DMS53 treated with DMSO at 0.1 percent for 48 hours (cell line): Measurements from ENCODE around the gene FAM171A1.
"Not testable (repeated sequence)": the region's sequence is repeated elsewhere in the genome, so short reads cannot be mapped to it uniquely, and the experiment has no call there.

Experiments used
- DNase-seq: peaks from one replicate; lab custom pipeline; 2025; ENCODE audit not compliant: unreplicated experiment; lab: John Stamatoyannopoulos, UW

Gene FAM171A1

GRCh38 chr10:15370856-15371701 is at the start of gene FAM171A1:
TSS of gene FAM171A1 (minus strand) at chr10:15371289. CDS start at chr10:15371052, 237 bp downstream.
- DNase-seq, result no peak

- no peak for DNase-seq
Observed at GRCh38 chr10:15420858-15421257, 49.8 kb upstream of the FAM171A1 start.

DNA sequence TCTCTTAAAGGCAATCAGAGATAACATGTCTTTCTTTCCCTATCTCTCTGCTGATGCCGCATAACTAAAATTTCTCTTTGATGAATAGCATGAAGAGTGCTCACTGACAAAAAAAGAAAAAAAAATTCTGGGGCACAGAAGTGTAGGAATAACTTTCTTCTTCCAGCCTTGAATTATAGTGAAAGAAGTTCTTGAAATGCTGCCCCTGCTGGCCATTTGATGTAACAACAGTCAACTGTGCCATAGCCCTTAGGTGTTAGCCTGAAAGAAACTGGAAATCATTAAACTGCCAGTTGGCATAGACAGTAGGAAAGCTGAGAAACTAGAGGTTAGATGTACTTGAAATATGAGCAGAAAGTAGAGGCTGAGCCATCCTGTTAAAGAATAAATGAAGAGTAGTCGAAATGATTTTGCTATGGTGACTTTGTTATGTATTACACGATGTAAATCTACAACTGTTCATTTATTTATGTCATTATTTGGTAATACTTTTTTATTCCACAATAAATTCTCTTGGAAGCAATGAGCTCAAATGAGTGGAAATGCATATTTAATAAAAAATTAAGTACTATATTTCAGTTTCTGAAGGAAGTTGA is 48.3 kb upstream of the FAM171A1 start:
- peak; percentile 23 for DNase-seq

- DNase-seq, result no peak
Observed at GRCh38 chr10:15416034-15416433, 44.9 kb upstream of the FAM171A1 start.

DNA sequence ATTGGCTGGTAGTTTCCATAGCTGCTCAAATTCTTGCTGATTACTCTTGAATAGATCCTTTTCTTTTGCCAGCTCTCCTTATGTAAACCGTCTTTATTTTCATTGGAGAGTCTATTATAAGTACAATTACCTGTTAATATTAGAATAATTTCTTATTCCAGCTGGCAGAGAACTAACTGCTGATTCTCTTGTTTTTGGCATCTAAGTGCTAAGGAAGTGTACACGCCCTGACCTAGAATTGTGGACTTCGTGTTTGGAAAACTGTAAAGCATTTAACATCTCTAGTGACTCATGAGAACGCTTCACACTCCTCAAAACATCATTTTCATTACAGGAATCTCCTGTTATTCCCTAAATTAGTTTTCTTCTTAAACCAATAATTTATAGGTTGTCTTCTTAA is 39.9 kb upstream of the FAM171A1 start:
- DNase-seq, result no peak

- DNase-seq, result not testable (repeated sequence)
Observed at GRCh38 chr10:15409350-15409749, 38.3 kb upstream of the FAM171A1 start.

GRCh38 chr10:15408557-15408956 is 37.5 kb upstream of the FAM171A1 start:
- DNase-seq, result no peak

- no peak for DNase-seq
Observed at GRCh38 chr10:15405319-15405718, 34.2 kb upstream of the FAM171A1 start.

DNA sequence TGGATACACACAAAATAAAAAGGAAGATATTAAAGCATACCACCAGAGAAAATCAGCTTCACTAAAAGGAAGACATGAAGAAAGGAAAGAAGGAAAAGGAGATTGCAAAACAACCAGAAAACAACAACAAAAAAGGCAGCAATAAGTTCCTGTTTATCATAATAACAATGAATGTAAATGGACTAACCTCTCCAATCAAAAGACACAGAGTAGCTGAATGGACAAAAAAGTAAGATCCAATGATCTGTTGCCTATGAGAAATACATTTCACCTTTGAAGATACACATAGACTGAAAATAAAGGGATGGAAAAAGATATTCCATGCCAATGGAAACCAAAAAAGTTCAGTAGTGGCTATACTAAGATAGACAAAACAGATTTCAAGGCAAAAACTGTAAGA is 30.3 kb upstream of the FAM171A1 start:
- no peak for DNase-seq

GRCh38 chr10:15400461-15400860 is 29.4 kb upstream of the FAM171A1 start:
- DNase-seq, result not testable (repeated sequence)

GRCh38 chr10:15399060-15399661 is 28.1 kb upstream of the FAM171A1 start:
- no peak for DNase-seq

DNA sequence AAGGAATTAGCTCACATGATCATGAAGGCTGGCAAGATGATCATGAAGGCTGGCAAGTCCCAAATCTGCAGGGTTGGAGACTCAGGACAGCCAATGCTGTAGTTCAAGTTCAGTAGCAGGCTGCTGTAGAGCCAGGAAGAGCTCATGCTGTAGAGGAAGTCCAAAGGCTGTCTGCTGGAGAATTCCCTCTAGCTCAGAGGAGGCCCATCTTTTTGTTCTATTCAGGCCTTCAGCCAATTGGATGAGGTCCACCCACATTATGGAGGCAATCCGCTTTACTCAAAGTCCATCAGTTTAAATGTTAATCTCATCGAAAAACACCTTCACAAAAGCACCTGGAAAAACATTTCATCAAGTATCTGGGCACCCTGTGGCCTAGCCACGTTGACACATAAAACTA is 24.8 kb upstream of the FAM171A1 start:
- no peak for DNase-seq

DNA sequence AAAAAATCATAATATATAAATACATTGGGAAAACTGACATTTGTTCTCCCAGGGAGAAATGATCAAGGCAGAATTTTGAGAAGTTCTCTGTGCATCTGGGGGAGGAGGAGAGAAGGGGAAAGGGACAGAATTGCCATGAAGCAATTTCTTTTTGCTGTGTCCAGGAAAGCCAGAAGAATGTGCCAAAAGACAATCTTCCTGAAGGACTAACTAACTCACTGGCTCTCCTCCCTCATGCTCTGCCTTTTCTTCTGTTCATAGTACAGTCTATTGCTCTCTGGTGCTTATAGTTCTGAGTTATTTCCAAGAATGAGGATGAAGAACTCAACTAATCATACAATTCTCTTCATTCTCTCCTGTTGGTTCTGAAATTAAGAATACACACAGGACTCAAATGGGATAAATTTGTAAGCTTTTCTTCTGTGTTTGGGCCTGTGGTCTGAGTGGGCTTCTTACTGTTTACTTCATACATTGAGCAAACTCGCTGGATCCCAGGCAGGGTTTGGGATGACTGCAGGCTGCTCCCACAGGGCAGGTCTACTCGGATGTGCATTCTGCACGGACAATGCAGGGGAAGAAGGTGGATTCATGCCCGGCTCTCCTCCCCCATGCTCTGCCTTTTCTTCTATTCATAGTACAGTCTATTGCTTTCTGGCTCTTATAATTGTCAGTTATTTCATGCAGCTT is 22.2 kb upstream of the FAM171A1 start:
- DNase-seq, result no peak

DNA sequence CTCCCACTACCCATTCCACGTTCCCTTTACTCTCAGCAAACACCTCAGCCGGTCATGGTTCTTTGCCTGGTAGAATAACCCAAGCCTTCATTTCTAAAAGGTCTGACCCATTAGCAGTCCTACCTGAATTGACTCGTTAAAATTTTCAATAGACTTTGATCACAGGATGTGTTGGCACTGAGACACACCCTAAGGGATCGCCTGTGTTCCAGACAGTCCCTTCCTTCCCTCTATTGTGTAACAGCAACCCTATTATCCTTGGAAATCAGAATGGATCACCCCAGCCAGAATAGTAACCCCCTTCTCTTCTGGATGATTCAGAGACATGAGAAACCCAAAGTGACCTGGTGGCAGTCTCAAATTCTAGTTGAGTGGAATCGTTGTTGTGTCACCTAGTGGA is 20.4 kb upstream of the FAM171A1 start:
- no peak for DNase-seq

DNA sequence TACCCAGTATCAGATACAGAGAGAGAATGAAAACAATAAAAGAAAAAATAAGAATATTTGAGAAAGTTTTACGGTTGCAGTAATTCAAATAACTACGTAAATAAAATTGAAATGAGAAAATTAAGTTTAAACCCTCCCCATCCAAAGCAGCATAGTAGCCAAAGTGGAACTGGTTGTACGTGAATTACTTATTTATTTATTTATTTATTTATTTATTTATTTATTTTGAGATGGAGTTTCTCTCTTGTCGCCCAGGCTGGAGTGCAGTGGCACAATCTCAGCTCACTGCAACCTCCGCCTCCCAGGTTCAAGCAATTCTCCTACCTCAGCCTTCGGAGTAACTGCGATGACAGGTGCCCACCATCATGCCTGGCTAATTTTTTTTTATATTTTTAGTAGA is 17.1 kb upstream of the FAM171A1 start:
- DNase-seq, result not testable (repeated sequence)

- DNase-seq, result no peak
Observed at GRCh38 chr10:15387021-15387420, 15.9 kb upstream of the FAM171A1 start.

DNA sequence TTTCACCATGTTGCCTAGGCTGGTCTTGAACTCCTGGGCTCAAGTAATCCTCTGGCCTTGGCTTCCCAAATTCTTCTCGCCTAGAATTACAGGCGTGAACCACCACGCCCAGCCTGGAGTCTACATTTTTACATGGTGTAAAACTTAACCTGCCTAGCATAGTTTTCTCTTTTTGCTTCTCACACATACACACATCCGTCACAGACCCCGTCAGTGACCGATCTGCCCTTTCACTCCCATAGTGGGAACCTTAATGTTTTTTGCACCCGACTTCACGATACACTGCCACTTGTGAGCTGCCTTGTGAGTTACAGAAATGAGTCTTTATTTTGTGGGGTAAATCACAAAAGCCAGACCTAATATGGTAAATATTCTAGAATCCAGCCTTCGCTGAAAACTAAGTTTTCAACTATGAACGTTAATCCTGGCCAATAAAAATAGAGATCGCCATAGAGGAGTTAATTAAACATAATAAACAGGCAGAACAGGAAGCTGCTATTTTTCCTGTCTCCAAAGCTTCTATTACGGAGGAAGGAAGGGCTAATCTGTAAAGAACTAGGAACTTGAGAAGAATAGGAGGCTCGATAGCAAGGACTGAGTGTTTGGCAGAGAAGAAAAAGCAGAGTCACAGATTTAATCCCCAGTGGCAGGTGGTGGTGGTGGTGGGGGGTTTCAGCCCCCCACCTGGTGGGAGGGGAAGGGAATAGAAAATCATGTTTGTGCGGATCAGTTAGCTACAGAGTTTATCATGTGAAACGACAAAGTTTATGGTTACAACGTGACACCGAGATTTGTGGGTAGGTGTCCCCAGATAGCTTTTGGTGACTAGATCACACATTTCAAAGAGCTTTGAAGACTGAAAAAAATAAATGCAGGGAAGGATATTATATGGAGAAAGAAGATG is 14.7 kb upstream of the FAM171A1 start:
- DNase-seq, result no peak

DNA sequence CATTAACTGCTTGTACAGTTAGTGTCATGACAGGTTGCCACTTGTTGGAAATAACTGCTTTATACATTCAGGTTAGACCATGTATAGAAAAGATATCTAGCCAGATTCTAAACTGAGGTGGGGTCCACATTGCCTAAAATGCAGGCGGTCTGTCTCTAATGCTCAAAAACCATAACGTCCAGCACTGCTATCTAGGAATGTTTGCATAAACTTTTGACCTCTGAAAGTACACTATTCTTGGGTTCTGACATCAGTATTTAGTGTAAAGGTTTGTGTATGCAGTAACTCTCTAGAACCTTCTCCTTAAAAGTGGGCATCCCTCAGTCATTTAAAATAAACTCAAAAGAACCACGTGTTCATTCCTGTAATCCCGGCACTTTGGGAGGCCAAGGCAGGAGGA is 10.3 kb upstream of the FAM171A1 start:
- DNase-seq, result no peak

DNA sequence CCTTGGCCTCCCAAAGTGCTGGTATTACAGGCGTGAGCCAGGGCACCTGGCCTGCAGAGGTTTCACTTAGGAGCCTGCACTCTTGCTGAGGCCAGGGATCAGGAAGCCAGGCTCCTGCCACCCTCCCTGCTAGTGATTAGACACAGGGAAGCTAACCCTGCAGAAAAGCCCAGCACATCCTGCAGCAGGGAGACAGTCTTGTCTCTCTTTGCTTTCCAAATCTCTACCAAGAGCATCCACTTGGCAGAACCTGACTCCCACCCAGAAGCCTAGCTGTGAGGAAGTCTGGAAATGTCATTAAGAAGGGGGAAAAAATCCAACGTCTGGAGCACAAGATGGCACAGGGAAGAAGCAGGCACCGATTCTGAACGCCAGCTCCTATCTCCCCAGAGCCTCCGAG is 8.0 kb upstream of the FAM171A1 start:
- no peak for DNase-seq

- DNase-seq, result no peak
Observed at GRCh38 chr10:15378569-15378968, 7.5 kb upstream of the FAM171A1 start.

DNA sequence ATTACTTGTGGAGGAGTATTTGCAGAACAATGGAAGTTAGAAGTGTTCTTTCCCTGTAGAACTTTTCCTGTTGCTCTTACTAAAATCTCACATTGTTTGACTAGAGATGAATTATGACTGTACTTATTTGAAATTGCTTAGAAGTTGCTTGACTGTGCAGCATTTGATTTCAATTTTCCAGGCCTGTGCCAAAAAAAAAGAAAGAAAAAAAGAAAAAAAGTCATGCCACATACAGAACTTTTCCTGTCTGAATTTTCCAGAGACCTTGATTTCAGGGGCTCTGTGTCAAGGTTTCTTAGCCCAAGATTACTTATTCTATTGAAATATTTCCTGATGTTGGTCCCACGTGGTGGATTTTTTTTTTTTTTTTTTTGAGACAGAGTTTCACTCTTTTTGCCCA is 3.5 kb upstream of the FAM171A1 start:
- DNase-seq, result no peak
